Endothelial cell of umbilical vein (primary cell): ENCODE measurements around the gene MFN1.

ENCODE experiments used
- CTCF ChIP-seq, 2 donors: IDR thresholded peaks; 1 replicate in 1 of 2; 2 replicates in 1 of 2; pipeline ENCODE4 v1.5.1; 2011; ENCODE audit warnings: low read length in 2 of 2, mild to moderate bottlenecking in 2 of 2, moderate library complexity in 2 of 2, control low read depth in 1 of 2, inconsistent platforms in 1 of 2, low read depth in 1 of 2; ENCODE audit not compliant: insufficient read depth in 1 of 2; ENCODE audit errors: extremely low read depth in 1 of 2
- EZH2 ChIP-seq: IDR thresholded peaks from 2 replicates; pipeline ENCODE4 v1.6.1; 2012; ENCODE audit warnings: borderline replicate concordance, low read depth, mild to moderate bottlenecking, moderate library complexity, low read length, inconsistent platforms; ENCODE audit not compliant: severe bottlenecking
- FOS ChIP-seq: IDR thresholded peaks from 2 replicates; pipeline ENCODE4 v1.6.1; 2011; ENCODE audit warnings: mild to moderate bottlenecking, low read length, moderate library complexity, borderline replicate concordance; ENCODE audit not compliant: insufficient read depth
- GATA2 ChIP-seq: IDR thresholded peaks from 2 replicates; pipeline ENCODE4 v1.7.0; 2011; ENCODE audit warnings: low read depth, mild to moderate bottlenecking, moderate library complexity, mixed read lengths, low read length; ENCODE audit not compliant: insufficient read length, insufficient read depth
- JUN ChIP-seq: IDR thresholded peaks from 2 replicates; pipeline ENCODE4 v1.6.1; 2011; ENCODE audit warnings: borderline replicate concordance, low read depth; ENCODE audit not compliant: insufficient read length, insufficient read depth
- MYC ChIP-seq: IDR thresholded peaks from one replicate; pipeline ENCODE4 v1.6.1; 2011; ENCODE audit warnings: mild to moderate bottlenecking, low read depth, low read length
- POLR2A ChIP-seq: IDR thresholded peaks from 2 replicates; pipeline ENCODE4 v1.6.1; 2012; ENCODE audit warnings: low read depth, mild to moderate bottlenecking, control low read depth, low read length
- POLR2AphosphoS5 ChIP-seq: IDR thresholded peaks from 2 replicates; pipeline ENCODE4 v1.6.1; 2012; ENCODE audit warnings: low read depth, mild to moderate bottlenecking, control low read depth, low read length, moderate library complexity; ENCODE audit not compliant: insufficient read depth
- TF ChIP-seq, protein P1 (sequence below): IDR thresholded peaks from 2 replicates; pipeline ENCODE4 v1.6.1; 2011; ENCODE audit not compliant: insufficient read depth, insufficient read length

DNA sequence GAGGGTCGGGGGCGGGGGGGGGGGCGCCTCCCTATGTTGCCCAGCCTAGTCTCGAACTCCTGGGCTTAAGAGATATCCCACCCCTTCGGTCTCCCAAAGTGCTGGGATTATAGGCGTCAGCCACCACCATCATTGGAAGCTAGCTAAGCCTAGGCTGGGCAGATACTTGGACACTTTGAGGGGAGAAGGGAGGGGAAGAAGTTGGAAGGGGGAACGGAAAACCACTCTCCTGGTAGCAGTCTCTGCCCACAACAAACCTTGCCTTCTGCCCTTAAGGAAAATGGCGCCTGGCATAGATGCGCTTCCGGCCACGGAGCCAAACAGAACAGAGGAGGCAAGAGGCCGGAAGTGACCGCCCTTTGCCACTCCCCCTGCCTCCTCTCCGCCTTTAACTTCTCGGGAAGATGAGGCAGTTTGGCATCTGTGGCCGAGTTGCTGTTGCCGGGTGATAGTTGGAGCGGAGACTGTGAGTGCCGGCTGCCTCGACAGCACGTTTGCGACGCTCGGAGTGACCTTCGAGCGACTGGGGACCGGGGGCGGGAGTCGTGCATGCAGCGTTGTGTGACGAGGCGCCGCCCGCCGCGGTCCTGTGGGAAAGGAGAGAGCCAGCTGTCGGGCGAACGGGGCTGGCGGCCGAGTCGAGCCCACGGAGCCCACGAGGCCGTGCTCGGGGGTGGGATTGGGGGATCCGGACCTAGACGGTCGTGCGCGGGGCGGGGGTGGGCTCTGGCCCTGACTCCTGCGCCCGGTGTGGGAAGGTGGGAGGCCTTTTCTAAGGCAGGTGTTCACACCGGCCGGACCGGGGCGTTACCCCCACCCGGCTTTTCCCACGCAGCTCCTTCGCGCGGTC lies at the start of gene MFN1:
- TF ChIP-seq, protein P1, sequence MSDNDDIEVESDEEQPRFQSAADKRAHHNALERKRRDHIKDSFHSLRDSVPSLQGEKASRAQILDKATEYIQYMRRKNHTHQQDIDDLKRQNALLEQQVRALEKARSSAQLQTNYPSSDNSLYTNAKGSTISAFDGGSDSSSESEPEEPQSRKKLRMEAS = no peak
- TF ChIP-seq EZH2 = no peak
- TF ChIP-seq POLR2A = peak; percentile 92
- TF ChIP-seq CTCF (IDR thresholded peaks at IDR 0.05; ENCODE audit: extremely low read depth in 1 of 2, insufficient read depth in 1 of 2, low read depth in 1 of 2, low read length in 2 of 2) = no peak
- TF ChIP-seq FOS = no peak
- peak; percentile 51 for TF ChIP-seq POLR2AphosphoS5
- TF ChIP-seq MYC = no peak
- TF ChIP-seq JUN = no peak
- no peak for TF ChIP-seq GATA2
